ENCODE results near the gene RASL10A.
A peak's percentile ranks its signal among the peaks of the same experiment; 100 is the strongest.

Gene RASL10A

DNA sequence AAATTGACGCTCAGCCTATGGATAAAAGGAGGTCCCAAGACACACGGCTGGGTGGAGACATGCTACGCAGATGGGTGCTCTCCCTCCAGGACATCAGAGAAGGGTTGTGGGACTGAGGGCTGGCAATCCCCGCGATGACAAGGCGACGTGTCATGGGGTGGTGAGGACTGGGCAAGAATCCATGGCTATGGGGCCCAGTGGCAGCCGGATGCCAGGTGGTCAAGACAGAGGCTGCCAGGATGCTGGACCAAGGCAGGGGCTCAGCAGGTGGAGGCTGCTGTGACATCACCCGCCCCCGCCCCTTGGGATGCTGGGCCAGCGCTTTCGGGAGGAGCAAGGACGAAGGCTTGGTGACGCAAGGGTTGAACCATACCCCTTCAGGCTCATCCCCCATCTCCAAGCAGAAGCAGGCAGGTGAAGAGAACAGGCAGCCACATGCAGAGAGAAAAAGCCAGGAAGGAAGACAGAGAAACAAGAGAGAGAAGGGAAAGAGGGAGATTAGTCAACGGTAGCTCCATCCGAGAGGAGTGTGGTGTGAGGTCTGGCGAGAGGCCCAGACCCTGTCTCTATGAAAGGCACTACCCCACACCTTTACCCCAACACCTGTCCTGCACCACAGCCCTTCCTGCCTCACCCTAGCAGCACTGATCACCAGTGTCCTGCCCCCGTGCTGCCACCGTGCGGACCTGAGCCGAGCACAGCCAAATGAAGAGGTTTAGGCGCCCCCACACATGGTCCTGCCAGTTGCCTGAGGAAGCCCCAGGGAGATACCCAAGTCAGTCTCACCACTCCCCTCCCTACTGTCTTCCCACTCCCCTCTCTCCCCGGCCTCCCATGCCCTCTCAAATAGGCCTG lies 24.1 kb upstream of the RASL10A start:
- DNase-seq (ENCODE audit: low read depth in 2 of 2) = no peak

DNA sequence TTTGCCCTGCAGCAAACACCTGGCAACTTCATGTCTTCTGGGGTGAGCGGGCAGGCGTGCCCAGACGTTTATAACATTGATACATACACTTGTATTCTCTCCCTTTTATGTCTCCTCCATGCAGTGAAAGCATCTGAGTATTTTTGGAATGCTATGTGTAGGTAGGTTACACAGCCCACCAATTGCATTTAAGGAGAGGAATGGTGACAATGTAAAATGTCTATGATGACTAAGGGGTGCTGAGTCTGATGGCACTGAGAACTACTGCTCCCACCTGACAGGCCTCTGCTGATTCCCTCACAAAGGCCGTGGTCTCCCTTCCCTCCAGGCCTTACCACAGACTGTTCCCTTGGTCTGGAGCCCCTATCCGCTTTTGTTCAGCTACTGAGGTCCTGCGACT lies 22.9 kb upstream of the RASL10A start:
- no peak for DNase-seq (ENCODE audit: low read depth in 2 of 2)

DNA sequence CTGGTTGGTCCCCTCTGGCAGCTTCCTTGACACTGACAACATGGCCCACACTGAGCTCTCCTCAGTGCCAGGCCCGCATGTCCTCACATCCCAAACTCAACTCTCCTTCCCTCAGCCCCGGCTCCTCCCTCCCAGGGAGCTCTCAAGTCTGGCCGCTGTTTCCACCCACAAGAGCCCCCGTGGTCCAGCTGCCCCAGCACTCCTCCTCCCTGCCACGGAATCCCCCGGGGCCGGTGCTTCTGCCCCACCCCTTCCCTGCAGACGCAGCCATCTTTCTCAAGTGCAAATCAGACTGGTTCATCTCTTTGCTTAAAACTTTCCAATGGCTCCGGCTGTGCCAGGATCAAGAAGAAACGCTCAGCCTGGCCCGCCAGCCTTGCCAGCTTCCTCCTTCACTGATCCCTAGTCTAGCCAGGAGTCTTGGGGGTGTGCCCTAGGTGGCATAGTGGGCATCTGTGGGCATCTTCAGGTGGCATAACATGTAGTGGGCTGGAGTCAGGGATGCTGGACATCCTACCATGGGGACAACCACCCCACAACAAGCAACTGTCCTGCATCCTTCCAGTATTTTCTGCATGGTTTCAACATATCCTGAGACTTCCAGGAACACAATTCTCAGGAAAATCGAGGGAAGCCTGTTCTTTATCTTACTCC lies 22.3 kb upstream of the RASL10A start:
- no peak for DNase-seq (ENCODE audit: low read depth in 2 of 2)

DNA sequence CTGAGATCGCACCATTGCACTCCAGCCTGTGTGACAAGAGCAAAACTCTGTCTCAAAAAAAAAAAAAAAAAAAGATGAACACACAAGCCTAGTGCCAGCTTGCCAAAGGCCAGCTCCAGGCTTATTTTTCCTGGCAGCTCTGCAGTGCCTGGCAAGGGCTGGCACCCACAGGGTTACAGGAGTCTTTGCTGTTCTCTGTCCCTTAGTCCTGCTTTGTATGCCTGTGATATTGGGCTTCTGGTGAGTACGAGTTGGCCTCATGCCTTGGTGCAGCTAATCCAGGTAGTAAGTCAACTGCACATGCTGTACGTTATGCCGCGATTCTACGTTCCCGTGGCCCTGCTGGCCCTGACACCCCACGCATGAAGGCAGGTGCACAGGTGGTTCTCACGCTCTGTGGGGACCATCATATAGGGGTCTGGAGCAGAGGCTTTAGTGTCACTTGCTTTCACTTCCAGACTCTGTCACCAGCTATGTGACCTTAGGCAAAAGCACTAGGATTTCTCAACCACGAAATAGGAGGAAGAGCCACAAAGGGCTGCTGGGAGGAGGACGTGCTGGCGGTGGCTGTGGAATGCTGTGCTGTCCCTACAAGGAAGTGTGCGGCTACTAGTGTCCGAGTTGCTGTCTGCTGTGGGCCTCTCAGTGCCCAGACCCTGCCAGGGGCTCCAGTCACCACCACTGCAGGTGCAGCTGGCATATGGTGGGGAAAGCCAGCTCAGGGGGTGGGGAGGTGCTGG lies 21.4 kb upstream of the RASL10A start:
- no peak for DNase-seq (ENCODE audit: low read depth in 2 of 2)

DNA sequence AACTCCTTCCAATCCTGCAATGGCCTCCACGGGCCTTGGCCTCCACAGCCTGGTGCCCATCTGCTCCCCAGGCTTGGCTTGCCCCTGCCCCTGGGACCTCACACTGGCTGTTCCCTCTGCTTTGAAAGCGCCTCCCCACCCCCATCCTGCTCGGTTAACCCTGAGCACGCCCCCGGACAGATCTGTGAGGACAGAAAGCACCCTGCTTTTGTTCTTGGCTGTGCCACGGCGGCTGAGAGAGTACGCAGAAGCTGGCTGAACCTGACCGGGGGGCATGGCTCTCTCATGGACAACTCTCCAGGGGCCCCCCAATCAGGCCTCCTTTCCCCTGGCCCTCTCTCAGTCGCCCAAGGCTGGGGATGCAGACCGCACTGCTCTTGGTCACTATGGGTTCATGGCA lies 20.2 kb upstream of the RASL10A start:
- DNase-seq (ENCODE audit: low read depth in 2 of 2) = no peak

DNA sequence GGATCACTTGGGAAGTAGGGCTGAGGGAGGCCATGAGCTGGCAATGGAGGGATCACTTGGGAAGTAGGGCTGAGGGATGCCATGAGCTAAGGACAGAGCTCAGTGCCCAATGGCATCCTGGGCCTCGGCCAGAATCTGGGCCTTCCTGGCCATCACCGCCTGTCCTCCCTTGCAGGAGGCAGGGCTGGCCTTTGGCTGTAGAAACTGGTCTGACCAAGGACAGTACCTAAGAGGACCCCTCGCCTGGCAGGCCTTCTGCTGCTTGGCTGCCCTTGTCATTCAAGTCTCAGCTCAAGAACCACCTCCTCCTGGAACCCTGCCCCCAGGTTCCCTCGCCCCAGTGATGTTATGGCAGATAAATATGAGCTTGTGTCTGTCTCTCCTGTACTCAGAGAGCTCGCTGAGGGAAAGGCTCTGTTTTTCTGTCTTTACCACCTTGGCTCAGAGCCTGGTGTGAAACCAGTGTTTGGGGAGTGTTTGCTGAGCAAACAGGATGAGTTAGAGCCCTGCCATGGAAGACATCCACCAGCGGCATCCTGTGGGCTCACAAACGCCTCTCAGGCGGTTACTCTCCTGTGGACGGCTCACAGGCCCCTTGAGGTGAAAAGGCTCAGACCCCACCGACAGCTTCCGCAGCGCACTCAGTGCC lies 19.3 kb upstream of the RASL10A start:
- no peak for DNase-seq (ENCODE audit: low read depth in 2 of 2)

DNA sequence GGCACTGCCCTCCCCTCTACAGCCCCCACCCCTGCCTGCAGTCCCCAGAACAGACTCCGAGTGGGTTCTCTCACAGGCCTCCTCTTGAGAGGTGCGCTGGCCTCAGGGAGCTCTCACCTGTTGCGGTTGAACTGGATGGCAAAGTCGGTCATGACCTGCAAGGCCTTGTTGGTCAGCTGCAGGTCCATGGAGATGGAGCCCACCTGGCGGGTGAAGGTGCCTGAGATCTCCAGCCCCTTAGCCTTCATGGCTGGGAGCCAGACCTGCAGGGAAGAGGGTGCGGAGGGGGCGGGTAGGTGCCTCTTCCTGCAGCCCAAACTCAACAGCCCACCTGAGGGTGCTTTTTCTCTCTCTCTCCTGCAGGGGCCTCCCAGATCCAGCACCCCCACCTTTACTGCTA lies 18.7 kb upstream of the RASL10A start:
- no peak for DNase-seq (ENCODE audit: low read depth in 2 of 2)

DNA sequence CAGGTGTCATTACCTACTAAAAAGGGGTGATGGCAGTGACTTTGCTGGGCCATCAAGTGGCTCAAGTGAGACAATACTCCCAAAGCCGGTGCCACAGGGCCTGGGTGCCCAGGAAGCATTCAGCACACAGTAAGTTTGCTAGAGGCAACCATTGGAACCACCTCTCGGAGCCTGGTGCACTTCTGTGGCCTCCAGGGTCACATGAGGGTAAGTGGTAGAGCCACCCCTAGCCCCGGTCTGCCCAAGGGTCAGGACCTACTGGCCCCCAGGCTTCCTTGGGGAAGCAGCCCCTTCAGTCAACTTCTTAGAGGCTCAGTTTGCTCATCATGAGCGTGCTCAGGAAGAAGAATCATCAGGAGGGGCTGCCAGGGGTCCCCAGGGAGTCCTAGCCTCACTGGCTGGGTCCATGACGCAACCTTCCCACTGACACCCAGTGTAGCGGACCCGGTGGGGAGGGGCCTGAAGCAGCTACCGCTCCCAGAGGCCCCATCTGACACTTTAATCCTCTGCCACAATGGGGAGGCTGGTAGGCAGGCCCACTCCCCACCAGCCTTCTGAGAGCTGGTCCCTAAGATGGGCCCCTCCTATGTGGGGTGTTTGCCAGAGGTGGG lies 17.5 kb upstream of the RASL10A start:
- no peak for DNase-seq (ENCODE audit: low read depth in 2 of 2)

DNA sequence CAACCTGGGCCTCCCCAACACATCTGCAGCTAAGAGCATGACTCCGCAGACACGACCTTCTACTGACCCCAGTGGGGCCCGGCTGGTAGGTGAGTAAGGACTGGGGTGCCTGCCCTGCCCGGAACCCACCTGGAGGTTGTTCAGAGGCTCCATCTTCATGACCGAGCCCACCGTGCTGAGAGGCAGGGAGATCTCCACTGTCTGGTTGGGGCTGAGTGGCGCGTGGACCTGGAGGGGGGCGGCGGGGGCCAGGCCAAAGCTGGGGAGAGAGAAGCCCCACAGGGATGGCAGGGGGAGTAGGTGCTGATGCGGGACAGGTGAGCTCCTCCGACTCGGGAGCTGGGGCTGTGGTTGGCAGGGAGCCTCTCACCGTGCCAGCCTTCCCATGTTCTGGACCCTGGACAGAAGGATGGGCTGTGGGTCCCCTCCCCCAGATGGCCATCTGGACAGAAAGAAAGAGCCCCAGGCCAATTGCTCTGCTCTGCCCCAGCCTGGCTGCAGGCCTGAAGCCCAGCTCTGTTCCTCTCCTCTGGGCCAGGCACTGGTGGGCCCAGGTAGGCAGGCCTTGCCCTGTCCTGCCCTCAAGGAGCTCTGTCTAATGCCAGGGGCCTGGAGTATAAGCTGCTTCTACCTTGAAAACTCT lies 16.3 kb upstream of the RASL10A start:
- no peak for DNase-seq (ENCODE audit: low read depth in 2 of 2)

DNA sequence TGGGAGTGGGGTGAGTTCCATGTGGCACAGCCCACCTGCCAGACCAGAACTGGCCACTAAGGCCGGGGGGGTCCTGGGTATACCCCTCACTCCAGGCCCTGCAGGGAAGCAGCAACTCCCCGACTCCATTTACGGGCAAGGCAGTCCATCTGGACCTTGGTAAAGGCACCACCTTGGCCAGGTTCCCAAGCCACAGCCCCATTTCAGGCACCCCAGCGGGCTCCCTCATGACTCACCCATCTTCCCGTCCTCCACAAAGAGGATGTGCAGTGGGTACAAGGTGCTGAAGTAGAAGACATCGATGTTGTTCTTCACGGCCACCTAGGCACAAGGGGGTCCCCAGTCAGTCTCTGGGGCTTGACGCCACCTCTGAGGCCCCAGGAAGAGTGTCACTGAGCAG lies 15.7 kb upstream of the RASL10A start:
- DNase-seq (ENCODE audit: low read depth in 2 of 2) = no peak

DNA sequence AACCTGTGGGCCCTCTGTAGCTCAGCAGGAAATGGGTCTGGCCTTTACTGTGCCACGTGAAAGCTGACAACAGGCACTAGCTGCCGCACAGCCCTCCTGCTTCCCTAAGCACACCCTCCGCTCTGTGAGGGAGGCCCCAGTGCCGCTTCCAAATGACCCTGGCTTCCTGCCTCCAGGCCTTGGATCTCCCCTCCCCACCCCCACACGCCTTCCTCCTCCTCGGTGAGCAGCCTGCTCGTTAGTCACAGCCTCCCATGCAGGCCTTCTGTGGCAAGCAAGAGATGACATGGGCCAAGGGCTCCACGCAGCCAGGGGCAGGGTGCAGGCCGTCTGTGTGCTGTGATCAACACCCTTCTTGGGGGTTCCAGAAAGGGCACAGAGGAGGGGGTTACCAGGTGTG lies 15.3 kb upstream of the RASL10A start:
- peak in 1 of 2 experiments; percentile 13 for DNase-seq (ENCODE audit: low read depth in 2 of 2)

DNA sequence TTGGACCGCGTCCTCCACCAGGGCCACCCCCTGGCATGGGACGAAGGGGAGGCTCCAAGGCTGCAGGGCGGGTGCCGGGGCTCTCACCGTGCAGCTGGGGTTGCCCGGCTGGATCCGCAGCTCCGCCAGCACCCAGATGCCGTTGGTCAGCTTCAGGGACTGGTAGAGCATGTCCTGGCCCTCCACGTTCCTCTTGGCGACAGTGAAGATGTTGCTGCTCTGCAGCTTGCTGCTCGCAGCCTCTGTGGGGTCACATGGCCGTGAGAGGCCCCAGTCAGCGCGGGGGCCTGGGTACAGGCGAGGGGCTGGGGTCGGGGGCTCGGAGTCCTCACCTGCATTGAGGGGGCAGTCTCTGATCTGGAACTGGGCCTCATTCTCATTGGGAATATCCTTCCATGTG lies 14.8 kb upstream of the RASL10A start:
- no peak for DNase-seq (ENCODE audit: low read depth in 2 of 2)

DNA sequence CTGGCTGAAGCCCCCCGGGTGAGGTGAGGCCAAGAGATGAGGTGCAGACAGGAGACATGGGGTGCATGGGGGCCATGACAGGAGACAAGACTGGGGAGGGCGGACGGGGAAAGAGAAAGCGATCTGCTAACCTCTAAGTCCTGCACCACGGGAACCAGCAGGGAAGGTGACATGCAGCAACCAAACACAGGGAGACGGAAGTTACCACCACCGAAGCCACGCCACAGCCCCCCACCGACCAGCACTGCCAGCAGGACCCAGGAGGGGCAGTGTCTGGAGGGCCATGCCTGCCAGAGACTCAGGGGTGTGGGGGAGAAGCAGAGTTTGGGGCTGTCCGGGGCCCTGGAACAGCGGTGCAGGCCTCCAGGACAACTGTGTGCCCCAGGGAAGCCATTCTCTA lies 14.1 kb upstream of the RASL10A start:
- no peak for DNase-seq (ENCODE audit: low read depth in 2 of 2)

DNA sequence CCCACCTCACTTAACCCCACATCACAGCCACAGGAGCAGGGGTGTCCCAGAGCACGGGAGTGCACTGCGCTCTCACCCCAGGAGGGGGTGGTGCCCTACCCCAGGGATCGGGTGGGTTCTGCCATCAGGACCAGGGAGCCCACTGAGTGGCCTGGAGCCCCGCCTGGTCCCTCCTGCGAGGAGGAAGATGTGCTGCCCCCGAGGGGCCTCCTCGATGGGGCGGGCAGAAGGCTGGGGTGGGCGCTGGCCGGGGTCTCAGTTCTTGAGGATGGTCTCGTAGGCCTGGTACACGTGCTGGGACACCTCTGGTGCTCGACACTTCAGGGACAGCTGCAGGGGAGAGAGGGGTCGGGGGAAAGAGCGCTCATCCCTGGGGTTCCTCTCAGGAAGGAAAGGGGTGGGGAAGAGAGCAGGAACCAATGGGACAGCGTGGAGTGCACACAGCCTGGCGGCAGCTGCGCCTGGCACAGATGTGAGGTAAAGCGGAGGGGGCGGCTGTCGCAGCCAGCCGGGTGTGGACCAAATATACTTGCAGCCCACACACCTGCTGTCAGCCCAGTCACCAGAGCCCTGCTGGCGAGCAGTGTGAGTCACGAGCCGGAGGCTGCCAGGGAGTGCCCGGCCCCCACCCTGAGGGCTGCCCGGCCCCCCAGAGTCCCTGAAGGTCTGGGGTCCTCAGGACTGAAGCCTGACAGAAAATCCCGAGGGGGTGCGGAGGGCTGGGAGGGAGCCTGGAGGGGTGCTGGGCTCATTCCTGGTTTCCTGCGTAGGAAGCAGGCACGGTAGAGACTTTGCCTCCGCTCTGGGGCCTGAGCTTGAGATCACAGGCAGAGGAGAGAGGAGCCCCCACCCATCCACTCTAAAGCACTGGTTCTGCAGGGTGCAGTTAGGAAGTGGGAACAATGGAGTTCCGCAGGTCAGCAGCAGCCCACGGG lies 13.3 kb upstream of the RASL10A start:
- DNase-seq (ENCODE audit: low read depth in 2 of 2) = no peak

DNA sequence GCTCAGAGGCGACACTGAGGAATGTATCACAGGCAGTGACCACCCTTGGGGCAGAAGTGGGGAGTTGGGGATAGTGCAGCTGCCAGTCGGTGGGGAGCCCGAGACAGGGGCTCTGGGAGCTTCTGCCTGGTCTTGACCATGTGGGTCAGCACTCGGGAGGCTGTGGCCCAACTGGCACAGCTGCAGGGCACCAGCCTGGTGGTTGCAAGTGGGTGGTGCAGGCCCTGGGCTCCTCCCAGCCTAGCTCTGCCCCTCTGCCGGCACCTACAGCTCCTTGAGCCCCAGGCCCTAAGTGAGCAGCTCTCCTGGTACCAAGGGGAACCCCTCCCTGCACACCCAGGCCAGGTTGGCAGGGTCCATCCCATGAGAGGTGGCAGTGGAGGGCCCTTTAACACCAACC lies 12.6 kb upstream of the RASL10A start:
- no peak for DNase-seq (ENCODE audit: low read depth in 2 of 2)

DNA sequence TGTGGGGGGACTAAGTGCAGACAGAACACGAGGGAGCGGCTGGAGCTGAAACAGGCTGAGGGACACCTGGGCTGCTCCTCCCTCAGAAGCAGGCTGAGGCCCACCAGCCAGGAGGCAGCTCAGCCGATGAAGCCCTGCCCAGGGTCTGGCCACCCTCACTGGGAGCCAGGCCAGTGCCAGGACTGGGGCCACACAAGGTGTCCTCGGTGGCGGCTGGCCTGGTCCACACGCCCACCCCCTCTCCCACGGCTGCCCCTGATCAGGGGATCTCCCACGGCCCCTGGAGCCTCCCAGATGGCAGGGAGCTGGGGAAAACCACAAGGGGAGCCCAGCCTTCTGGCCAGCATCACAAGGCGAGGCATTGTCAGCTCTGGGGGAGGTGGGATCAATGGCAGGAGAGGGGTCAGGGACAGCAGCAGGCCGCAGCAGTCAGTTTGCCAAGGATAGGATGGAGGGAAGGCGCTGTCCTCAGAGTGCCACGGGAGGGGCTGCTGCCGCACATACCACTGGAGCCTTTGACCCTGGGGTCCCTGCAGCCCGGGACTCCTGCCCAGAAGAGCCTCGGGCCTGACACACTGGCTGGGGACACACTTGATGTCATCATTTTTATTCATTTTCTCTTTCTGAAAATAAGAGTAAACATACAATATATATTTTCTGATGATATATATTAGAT lies 11.7 kb upstream of the RASL10A start:
- DNase-seq (ENCODE audit: low read depth in 2 of 2) = no peak

DNA sequence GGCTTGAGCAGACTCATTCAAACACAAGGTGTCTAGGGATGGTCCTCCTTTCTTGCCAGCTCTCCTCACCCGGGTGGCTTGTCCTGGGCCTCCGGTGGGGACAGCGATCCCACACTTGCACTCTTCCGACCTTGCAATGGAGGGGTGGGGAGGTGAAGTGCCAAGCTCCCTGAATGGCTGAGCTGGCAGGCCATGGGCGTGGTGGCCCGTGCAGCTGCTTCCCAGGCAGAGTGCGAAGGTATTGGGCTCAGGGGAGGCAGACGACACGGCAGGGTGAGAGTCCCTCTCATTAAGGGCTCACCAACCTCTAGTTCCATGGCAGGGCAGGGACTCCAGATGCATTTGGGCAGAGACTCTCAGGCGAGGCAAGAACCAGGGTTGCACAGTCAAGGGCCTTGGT lies 11.0 kb upstream of the RASL10A start:
- DNase-seq (ENCODE audit: low read depth in 2 of 2) = no peak

DNA sequence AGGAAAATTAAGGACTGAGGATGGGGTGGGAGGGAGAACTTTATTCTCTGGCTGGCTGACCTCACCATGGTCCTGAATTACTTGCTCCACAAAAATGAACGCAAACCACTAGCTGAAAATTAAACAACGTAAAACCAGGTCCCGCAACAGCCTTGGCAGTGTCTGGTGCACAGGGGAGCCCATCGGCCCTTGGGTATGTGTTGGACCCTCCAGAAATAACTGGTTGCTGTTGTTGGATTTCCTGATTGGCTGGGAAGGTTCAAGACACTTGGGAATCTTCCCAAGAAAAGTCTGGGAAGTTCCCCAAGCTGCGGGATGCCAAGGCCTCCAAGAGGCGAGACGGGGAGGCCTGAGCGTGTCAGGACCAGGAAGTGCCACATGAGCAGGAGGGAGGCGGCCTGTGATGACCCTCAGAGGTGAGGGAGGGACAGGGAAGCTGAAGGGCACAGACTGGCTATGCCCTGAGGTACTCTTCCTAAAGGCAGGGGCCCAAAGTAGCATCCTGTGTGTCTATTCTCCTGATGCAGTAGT lies 10.4 kb upstream of the RASL10A start:
- DNase-seq (ENCODE audit: low read depth in 2 of 2) = no peak

DNA sequence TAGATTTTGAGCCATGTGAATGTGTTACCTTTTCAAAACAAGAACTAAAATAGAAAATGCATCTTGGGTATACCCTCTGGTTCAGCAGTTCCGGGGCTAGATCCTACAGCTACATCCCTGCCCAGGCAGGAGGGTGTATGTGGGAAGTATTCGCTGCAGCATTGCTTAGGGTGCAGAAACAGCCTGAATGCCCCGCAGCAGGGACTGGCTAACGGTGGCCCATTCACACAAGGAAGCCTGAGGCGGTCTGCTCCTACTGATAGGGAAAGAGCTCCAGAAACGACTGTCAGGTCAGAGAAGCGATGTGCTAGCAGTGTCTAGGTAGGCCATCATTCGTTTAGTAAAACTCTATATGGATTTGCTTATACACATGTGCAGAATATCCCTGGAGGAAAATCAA lies 9.9 kb upstream of the RASL10A start:
- DNase-seq (ENCODE audit: low read depth in 2 of 2) = no peak

Data from fibroblast of skin of left biceps (primary cell).